HG03095 (cell line): ENCODE results near the gene KCNK4.

Experiments
- ATAC-seq: cut with Tn5 transposase; IDR thresholded peaks from one replicate; pipeline ENCODE4 v1.9.1; 2021; ENCODE audit warnings: moderate library complexity; ENCODE audit not compliant: unreplicated experiment

KCNK4 gene

GRCh38 chr11:64343767-64344559, 52.9 kb downstream of the KCNK4 start:
- ATAC-seq = no peak

GRCh38 chr11:64344787-64345186, 53.7 kb downstream of the KCNK4 start:
- no peak for ATAC-seq

GRCh38 chr11:64347193-64347867, 56.2 kb downstream of the KCNK4 start:
- no peak for ATAC-seq

- ATAC-seq = no peak
Observed at GRCh38 chr11:64348383-64349024, 57.4 kb downstream of the KCNK4 start.

GRCh38 chr11:64349025-64349387, 57.9 kb downstream of the KCNK4 start:
- ATAC-seq = no peak

GRCh38 chr11:64349404-64349803, 58.3 kb downstream of the KCNK4 start:
- ATAC-seq = no peak
